K562 treated with DMSO at 1 percent for 4 hours (cell line): ENCODE data around the gene MOK. TPM values are rescaled to one million over a fixed set of nuclear protein-coding genes. Genes with fewer than 3 reads are reported as not detected.

Experiments used
- total RNA-seq: library from RNA; unstranded; fragments of 300-600 nt; gene quantifications from 2 replicates; pipeline ENCODE4 v1.2.3, GENCODE V29; 2022; ENCODE audit not compliant: insufficient read depth

Gene MOK
- 4.3 and 5.3 TPM in 2 replicates for total RNA-seq

GRCh38 chr14:102304611-102305506 is at the start of gene MOK:
Gene MOK (minus strand): TSS chr14:102305164. CDS start chr14:102304968, 196 bp downstream.

GRCh38 chr14:102319351-102320032 is 14.5 kb upstream of the MOK start, which contains the start of gene ZNF839:
Gene ZNF839 (plus strand): TSS chr14:102319746. CDS start chr14:102319766, 20 bp downstream.

Other genes with a start within 250 kb of the MOK start
- 515 and 582 TPM in 2 replicates for gene HSP90AA1, start 218.1 kb downstream of the MOK start, total RNA-seq
- 8.4 and 11.2 TPM in 2 replicates for gene WDR20, start 165.3 kb downstream of the MOK start, total RNA-seq
- gene ZNF839, start 14.6 kb upstream of the MOK start, total RNA-seq, result 3.9 and 5.7 TPM in 2 replicates
- 28.0 and 32.0 TPM in 2 replicates for gene CINP, start 57.7 kb upstream of the MOK start, total RNA-seq
- 2.8 and 3.5 TPM in 2 replicates for gene TECPR2, start 57.8 kb upstream of the MOK start, total RNA-seq
- 42.2 and 48.4 TPM in 2 replicates for gene ANKRD9, start 204.6 kb upstream of the MOK start, total RNA-seq